ENCODE measurements around the gene OPTC.
A peak's percentile ranks its signal among the peaks of the same experiment; 100 is the strongest.

The OPTC gene

DNA sequence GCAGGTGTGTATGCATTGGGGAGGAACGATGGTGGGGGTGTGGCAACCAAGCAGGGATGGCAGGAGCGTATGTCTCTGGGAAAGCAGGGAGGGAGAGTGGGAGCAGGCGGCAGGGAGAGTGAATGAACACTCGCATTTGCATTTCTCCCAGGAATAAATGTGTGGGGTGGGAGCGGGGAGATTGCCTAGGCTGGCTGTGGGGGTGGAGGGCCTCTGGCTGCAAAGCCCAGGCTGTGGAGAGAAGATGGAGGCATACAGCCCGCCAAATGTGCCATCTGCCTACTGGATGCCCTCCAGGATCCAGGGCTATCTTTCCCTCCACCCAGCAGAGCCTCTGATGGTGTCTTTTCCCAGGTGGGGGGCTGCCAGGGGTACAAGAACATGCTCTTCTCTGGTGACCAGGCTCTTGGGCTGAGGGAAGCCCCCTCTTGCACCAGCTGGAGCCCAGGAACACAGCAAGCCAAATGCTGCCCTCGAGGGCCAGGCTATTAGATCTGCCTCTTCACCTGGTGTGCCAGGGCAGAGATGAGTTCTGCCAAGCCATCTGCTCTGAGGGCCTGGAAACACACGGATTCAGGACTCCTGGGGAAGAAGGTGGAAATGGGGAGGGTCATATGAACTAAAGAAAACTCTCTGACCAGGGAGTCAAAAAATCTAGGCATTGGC is 1.7 kb upstream of the OPTC start:
- DNase-seq (ENCODE audit: low spot score) = no peak

- no peak for DNase-seq (ENCODE audit: low spot score)
These were observed 1.2 kb upstream of the OPTC start for GRCh38 chr1:203492748-203493130.

- DNase-seq (ENCODE audit: low spot score) = no peak
These were observed 1.9 kb downstream of the OPTC start for GRCh38 chr1:203495845-203496244.

DNA sequence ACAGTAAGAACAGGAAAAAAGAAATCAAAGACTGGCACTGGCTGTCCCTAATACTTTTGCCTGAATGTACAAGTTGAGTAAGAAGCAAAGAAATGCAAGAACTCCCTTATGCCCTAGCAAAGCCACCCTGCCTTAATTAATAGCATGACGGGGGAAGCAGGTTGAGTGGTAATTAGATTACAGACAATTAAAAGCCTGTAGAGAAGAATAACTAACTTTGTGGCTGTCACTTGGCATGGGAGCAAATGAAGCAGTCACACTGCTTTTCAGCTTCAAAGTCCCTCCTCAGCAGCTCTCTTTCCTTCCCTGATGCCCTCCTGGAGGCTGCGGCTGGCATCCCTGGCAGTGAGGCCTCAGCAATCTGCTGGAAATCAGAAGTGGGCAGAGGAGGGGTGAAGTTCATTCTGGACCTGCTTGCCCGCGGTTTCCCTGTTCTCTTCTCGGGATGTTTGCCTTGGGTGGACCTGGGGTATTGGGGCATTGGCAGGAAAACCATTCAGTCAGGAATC is 3.4 kb downstream of the OPTC start:
- no peak for DNase-seq (ENCODE audit: low spot score)

GRCh38 chr1:203499643-203500278 is 5.8 kb downstream of the OPTC start:
- no peak for DNase-seq (ENCODE audit: low spot score)

- no peak for DNase-seq (ENCODE audit: low spot score)
These were observed 6.3 kb downstream of the OPTC start for GRCh38 chr1:203500279-203500678.

- DNase-seq (ENCODE audit: low spot score) = no peak
These were observed 9.9 kb downstream of the OPTC start for GRCh38 chr1:203503836-203504235.

DNA sequence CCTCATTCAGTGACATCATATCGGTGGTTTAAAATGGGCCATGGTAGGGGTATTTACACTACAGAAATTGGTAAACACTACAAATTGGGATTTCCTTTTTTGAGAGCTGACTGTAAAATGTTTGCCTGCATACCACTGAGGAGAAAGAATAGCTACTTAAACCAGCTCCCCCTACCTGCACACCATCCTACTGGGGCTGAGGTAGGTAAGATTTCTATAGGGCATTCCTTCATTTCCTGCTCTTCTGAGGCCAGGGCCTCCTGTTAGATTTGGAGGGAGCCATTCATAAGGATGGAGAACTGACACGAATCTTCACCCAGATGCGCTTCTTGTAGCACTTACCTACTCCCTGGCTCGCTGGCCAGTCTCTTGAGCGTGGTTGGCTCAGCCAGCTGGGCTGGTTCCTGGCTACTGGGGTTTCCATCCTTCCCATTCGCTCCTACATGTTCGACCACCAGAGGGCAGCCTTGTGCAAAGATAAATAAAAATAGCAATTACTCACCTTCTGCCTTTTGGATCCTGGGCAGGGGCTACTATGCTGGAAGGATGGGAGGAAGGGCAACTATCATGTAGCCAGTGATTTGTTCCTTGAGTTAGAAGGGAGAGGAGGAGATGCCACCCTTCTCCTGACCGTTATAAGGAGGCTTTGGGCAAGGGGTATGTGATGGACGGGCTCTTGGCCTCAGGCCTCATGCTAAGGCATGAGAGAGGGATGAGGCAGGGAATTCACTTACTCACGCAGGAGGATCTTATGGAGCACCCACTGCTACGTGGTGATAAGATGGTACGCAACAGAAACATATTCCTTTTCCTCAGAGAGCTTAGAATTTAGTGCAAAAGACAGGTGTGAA is 10.7 kb downstream of the OPTC start:
- peak; percentile 87 for DNase-seq (ENCODE audit: low spot score)

GRCh38 chr1:203505526-203506204 is 11.7 kb downstream of the OPTC start:
- no peak for DNase-seq (ENCODE audit: low spot score)

GRCh38 chr1:203506858-203507626 is 13.1 kb downstream of the OPTC start:
- no peak for DNase-seq (ENCODE audit: low spot score)

- no peak for DNase-seq (ENCODE audit: low spot score)
These were observed 13.8 kb downstream of the OPTC start for GRCh38 chr1:203507759-203508158.

- DNase-seq (ENCODE audit: low spot score) = no peak
These were observed 14.6 kb downstream of the OPTC start for GRCh38 chr1:203508463-203509073.

- no peak for DNase-seq (ENCODE audit: low spot score)
These were observed 15.2 kb downstream of the OPTC start for GRCh38 chr1:203509135-203509534.

GRCh38 chr1:203511513-203511912 is 17.6 kb downstream of the OPTC start:
- no peak for DNase-seq (ENCODE audit: low spot score)

GRCh38 chr1:203511930-203512329 is 18.0 kb downstream of the OPTC start:
- DNase-seq (ENCODE audit: low spot score) = no peak

- no peak for DNase-seq (ENCODE audit: low spot score)
These were observed 18.5 kb downstream of the OPTC start for GRCh38 chr1:203512517-203512847.

DNA sequence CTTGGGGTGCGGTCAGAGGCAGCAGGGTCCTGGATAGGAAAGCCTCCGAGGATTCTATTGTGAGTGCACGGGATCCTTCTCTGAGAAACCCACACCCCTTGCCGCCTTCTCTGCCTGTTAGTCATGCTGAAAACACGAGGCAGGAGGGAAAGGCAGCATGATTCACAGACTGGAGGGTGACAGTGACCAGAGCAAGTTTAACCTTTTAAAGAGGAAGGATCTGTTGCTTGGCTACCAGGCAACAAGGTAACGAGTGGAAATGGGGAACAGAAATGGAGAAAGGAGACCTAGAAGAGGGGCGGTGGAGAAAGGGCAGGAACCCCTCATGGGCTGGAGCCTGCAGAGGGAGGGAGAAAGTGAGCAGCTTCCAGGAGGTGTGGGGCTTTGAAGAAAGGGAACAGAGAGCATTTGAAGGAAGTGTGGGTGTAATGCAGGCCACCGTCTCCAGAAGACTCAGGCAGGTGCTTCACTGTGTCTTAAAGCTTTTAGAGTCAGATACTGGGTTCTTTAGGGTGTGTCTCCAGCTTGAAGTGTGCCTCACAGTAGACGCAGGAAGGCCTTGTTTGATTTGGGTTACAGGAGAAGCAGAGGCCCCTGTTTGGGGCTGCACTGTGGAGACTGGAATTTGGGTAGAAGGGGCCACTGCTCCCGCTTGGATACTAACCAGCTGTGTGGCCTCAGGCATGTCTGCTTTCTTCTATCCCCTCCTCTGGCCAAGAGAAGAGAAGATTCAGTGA is 19.1 kb downstream of the OPTC start:
- no peak for DNase-seq (ENCODE audit: low spot score)

- no peak for DNase-seq (ENCODE audit: low spot score)
These were observed 19.7 kb downstream of the OPTC start for GRCh38 chr1:203513585-203514031.

DNA sequence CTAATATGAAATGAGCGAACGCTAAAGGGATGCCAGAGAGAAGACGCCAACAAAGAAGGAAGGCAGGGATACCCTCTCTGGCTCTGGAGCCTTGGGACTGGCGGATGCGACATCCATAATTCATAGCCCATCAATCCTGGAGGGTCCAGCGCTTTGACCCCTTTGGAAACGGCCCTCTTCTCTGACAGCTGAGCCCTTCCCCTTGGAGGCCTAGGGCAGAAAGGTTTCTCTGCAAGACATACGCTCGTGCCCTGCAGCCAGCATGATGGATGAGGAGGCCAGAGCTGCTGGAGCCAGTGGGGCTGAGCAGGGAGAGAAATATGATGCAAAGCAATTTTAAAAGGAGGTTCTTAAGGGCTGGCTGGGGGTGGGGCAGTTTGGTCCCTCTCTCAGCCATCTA is 22.2 kb downstream of the OPTC start:
- DNase-seq (ENCODE audit: low spot score) = no peak

DNA sequence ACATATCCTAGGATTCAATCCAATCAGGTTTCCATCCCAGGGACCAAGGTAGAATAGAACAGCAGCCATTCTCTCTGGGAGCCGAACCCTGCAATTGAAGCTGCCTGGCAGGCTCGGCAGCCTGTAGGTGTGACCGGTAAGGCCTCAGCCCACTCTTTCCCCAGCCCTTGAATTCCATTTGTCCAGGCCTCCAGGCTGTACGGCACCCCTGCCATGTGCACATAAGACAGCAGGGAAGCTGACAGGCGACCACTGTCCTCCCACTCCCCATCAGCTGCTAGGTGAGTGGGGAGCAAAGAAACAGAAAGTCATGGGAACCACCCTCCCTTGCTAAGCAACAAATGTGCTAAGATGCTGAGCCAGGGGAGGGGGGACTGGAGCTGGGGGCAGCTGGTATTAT is 23.0 kb downstream of the OPTC start:
- no peak for DNase-seq (ENCODE audit: low spot score)

Measured in ecto neural progenitor cell (in vitro differentiated cells).